GM08714 (cell line): ENCODE results near the gene ANGPTL8.

ENCODE experiments used
- H3K4me3 ChIP-seq: fragments of 200-500 bp; sonication (Bioruptor generic); 2 replicates; pipeline ENCODE4 v1.5.1; 2014; ENCODE audit warnings: mild to moderate bottlenecking, low read length, inconsistent platforms
- ZNF274 ChIP-seq: IDR thresholded peaks from 2 replicates; pipeline ENCODE4 v1.6.1; 2012; ENCODE audit warnings: mild to moderate bottlenecking, low read depth, low read length

ANGPTL8 gene

DNA sequence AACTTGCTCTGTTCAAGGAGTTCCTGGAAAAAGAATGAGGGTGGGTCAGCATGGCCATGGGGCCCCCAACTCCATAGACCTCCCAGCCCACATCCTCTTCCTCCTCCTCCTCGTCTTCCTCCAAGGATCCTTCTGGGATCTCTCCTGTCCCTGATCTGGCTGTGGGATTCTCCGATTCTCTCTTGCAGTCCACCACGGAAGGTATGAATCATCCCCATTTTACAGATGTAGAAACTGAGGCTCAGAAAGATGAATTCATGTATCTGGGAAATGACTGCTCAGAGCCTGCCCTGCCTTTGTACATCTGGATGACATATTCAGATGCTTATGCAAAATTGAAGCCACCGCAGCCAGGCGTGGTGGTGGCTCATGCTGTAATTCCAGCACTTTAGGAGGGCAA is 39.9 kb upstream of the ANGPTL8 start:
- H3K4me3 ChIP-seq, result no peak overlapping the region
- no peak for TF ChIP-seq ZNF274

DNA sequence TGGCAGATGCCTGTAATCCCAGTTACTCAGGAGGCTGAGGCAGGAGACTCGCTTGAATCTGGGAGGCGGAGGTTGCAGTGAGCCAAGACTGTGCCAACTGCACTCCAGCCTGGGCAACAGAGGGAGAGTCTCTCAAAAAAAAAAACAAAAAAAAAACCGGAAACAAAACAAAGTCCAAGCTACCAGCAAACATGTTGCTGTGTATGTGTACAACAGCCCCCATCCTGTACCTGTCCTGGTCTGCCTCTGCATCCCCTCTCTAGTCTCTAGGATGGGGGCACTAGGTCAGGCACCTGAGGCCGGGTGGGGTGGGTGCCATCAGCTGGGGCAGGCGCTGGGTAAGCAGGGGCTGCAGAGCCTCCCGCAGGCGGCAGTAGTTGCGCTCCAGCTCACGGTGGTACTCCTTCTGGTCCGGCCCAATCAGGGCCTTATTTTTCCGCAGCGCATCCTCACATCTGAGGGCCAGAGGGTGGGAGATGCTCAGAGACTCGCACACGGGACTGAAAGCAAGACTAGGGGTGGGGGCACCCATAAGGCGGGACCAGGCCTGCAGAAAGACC is 39.3 kb upstream of the ANGPTL8 start:
- TF ChIP-seq ZNF274, result no peak
- no peak overlapping the region for H3K4me3 ChIP-seq

DNA sequence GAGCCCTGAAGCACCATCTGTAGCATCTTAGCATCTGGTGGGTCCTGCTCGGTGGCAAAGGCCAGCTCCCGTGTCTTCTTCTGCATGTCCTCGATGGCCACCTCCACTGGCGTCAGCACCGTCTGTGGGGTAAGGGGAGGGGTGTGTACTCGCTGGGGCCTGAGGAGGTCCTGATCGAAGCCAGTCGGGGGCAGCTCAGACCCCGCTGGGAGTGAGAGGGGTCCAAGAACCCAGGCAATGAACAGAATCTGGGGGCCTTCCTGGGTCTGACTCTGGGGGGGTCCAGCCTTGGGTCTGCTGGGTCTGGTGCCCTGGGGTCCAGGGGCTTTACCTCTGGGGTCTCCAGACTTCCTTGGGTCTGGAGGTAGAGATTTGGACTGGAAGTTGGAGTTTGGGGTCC is 38.5 kb upstream of the ANGPTL8 start:
- H3K4me3 ChIP-seq, result no peak overlapping the region
- no peak for TF ChIP-seq ZNF274

DNA sequence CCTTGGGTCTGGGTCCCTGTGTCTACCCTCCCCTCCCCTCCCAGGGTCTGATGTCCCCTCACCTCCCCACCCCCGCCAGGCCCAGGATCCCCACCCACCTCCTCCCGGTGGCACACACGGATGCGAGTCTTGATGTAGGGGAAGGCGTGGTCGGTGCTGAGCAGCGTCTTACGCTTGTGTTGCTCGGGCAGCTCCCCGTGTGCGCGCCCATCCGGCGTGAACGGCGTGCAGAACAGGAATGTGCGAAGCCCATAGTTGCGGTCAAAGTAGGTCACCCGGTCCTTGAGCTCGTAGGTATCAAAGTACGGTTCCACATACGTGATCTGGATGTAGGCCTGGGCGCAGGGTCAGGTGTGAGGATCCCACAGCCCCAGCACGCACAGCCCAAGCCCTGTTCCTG is 37.6 kb upstream of the ANGPTL8 start:
- H3K4me3 ChIP-seq, result no peak overlapping the region
- no peak for TF ChIP-seq ZNF274

DNA sequence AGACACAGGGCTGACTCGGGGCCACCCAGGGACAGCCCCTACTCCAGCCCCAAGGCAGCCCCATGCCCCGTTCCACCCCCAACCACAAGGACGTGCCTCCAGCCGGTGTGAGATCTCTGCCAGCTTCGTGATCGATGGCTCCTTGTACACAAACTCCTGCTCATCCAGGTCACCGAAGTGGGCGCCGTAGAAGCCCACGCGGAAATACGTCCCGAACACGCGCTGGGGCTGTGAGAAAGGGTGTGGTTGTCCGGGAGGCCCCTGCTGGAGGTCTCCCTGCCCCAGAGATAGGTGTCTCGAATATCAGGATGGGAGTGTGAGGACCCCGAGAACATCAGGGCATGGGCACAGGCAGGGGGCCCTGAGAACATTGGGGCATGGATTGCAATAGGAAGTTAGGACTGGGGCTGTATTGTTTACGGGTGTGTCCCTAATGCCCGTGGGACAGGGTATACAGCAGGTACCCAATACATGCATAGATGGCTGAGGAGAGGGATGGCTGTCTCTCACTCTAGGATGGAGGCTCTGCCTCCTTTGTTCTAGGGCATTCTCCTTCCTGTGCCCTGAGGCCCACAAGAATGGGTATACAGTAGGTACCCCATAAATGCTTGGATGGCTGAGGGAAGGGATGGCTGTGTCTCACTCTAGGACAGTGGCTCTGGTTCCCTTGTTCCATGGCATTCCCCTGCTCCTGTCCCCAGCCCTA is 36.8 kb upstream of the ANGPTL8 start:
- TF ChIP-seq ZNF274, result no peak
- no peak overlapping the region for H3K4me3 ChIP-seq

DNA sequence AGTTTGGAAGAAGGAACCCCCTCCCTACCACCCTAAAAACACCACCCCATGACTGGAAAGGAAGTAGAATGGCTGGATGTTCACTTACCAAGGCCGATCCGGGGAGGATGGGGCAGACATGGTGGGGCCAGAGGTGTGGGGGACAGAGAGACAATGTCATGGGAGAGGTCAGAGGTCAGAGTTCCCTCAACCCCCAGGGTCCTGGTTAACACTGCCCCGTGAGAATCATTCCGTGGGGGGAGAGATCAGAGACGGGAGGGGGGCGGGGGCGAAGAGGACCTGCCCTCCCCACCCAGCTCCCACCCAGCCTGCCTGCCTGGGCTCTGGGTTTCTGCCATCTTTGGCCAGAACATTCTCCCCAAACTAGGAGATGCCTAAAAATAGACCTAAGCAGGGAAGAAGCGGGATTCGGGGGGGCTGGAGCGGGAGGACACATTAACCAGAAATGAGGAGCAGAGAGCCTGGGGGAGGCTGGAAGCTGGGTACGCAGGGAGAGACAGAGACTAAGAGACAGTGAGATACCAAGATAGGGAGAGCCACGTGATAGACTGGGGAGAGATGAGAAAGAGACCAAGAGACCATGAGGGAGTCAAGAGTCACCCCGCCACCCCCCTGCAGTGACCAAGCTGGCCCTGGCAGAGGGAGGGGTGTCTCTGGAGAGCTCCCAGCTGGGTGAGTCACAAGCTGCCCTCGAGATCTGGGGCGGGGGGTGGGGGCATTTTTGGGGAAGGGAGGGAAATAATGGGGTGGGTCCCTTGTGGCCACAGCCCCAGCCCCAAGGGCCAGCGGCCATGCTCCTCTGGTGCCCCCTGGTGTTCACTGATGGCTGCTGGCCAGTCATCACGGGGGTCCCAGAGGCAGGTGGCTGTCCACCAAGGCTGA is 36.0 kb upstream of the ANGPTL8 start:
- no peak for TF ChIP-seq ZNF274
- no peak overlapping the region for H3K4me3 ChIP-seq

DNA sequence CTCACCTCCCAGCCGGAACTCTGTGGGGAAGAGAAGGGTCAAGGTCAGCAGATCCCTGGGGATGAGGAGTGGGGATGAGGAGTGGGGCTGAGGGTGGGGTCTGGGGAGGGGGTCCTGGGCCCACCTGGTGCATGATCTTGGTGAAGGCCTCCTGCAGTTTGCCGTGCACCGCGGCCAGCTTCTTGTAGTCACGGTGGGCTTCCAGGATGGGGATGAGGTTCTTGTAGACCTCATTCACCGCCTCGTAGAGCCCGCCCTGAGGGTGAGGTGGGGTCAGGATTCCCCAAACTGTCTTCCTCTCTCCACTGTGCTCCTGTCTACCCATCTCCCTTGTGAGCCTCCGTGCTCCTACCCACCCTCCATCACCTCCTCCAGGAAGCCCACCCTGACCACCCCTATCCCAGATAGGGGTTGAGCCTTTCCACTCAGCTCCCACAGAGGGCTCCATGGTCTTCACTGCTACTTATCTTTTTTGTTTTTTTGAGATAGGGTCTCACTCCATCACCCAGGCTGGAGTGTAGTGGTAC is 35.3 kb upstream of the ANGPTL8 start:
- no peak overlapping the region for H3K4me3 ChIP-seq
- no peak for TF ChIP-seq ZNF274

DNA sequence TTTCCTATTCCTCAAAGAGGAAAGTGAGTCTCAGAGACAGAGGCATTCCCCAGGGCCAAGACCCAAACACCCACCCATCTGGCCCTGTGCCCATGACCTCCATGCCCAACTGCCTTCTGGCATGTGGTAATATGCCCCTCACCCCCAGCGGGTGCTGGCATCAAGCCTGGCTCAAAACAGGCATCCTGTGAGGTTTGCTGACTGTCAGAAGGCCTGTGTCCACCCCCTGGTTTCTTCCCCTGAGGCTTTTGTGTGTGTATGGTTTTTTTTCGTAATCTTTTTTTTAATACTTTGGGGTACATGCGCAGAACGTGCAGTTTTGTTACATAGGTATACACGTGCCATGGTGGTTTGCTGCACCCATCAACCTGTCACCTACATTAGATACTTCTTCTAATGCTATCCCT is 34.5 kb upstream of the ANGPTL8 start:
- no peak overlapping the region for H3K4me3 ChIP-seq
- TF ChIP-seq ZNF274, result no peak

DNA sequence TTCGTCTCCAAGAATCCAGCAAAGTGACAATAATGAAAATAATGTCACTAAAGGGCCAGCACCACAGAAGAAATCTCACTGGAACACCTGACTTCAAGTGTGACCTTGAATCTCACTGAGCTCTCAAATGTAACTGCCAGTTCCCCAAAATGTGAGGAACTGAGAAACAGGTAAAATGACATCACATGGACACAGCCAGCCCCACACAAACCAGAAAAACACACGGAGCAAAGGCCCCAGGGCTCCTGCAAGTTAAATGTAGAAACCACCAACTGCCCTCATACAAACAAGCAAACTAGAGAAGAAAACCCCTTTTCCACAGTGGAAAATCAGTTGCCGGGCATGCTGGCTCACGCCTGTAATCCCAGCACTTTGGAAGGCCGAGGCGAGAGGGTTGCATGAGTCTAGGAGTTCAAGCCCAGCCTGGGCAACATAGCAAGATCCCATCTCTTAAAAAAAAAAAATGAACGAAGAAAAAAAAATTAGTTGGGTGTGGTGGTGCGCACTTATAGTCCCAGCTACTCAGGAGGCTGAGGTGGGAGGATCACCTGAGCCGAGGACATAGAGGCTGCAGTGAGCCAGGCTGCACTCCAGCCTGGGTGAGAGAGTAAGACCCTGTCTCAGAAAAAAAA is 33.4 kb upstream of the ANGPTL8 start:
- no peak for TF ChIP-seq ZNF274
- H3K4me3 ChIP-seq, result no peak overlapping the region

DNA sequence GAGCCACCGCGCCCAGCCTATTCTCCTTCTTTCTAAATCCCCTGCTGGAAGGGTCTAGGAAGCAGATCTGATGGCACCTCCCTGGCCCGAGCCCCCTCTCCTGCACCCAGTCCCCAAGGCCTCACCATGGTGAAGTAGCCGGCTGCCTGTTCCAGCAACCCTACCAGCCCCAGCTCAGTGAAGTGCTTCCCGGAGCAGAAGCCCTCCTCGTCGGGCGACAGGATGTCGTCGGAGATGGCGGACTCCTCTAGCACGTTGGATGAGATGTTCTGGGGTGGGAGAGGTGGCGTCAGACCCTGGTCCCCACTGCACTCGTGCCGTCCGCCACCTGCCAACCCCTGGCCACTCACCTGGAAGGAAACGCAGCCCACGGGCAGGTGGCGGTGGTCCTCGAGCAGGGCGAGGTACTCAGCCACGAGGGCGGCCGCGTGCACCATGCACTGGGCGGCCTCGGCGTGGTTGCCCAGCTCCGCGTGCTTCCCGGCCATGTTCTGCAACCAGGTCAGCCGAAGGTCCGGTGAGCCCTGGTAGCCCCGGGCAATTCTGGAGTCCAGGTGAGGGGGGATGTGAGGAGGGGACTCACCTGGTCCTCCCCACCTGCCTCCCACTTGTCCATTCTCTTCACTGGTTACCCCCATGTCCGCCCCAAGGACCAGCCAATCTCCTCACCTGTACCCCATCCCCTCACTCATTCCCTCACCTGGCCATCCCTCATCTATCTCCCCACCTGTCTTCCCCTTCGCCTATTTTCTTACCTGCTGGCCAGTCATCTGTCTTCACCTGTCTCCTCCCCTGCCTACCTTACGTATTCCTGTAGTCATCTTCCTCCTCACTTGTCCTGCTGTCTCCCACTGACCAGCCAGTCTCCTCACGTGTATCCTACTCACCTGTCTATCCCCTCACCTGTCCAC is 30.6 kb upstream of the ANGPTL8 start:
- H3K4me3 ChIP-seq, result no peak overlapping the region
- TF ChIP-seq ZNF274, result no peak

DNA sequence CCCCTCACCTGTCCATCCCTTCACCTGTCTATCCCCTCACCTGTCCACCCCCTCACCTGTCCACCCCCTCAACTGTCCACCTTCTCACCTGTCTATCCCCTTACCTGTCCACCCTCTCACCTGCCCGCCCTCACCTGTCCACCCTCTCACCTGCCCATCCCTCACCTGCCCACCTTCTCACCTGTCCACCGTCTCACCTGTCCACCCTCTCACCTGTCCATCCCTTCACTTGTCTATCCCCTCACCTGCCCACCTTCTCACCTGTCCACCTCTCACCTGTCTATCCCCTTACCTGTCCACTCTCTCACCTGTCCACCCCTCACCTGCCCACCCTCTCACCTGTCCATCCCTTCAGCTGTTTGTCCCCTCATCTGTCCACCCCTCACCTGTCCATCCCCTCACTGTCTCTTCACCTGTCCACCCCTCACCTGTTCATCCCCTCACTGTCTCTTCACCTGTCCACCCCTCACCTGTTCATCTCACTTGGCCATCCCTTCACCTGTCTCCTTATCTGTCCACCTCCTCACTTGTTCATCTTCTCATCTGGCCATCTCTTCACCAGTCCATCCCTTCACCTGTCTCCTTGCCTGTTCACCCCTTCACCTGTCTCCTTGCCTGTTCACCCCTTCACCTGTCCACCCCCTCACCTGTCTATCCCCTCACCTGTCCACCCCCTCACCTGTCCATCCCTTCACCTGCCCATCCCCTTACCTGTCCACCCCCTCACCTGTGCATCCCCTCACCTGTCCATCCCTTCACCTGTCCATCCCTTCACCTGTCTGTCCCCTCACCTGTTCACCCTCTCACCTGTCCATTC is 29.4 kb upstream of the ANGPTL8 start:
- TF ChIP-seq ZNF274, result no peak
- no peak overlapping the region for H3K4me3 ChIP-seq

DNA sequence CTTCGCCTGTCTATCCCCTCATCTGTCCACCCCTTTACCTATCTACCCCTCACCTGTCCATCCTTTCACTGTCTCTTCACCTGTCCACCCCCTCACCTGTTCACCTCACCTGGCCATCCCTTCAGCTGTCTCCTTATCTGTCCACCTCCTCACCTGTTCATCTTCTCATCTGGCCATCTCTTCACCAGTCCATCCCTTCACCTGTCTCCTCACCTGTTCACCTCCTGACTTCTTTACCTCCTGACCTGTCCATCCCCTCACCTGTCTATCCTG is 28.8 kb upstream of the ANGPTL8 start:
- no peak overlapping the region for H3K4me3 ChIP-seq
- no peak for TF ChIP-seq ZNF274

DNA sequence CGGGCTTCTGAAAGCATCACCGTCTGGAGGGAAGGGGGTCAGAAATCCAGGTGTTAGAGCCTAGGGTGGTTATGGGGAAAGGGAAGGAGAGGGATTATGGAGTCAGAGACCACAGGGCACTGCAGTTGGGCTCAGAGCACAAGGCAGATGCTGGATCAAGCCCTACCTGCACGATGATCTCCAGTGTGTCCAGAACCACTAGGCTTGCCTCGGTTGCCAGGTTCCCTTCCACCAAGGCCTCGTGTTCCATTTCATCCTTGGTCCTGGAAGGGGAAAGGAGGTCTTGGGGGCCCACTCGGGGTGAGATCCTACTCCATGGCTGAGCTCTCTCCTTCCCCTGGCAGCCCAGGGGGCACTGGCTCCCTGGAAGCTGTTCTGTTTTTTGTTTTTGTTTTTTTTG is 25.0 kb upstream of the ANGPTL8 start:
- TF ChIP-seq ZNF274, result no peak
- H3K4me3 ChIP-seq, result no peak overlapping the region
